H1 (cell line): ENCODE data around the gene HIBCH.

Experiments
- BRCA1 ChIP-seq: IDR thresholded peaks from 2 replicates; pipeline ENCODE4 v1.6.1; 2012; ENCODE audit warnings: low read depth, low read length, improper control_type of control experiment
- CTCF ChIP-seq, 3 experiments: IDR thresholded peaks; 1 replicate in 2 of 3; 2 replicates in 1 of 3; pipeline versions ENCODE4 v1.5.1 to v1.6.1; 2011; ENCODE audit warnings: low read length in 3 of 3, mild to moderate bottlenecking in 3 of 3, inconsistent platforms in 2 of 3, low read depth in 1 of 3, moderate library complexity in 1 of 3; ENCODE audit not compliant: insufficient read depth in 1 of 3; ENCODE audit errors: control extremely low read depth in 1 of 3
- EP300 ChIP-seq, 2 experiments: IDR thresholded peaks; 1 replicate in 1 of 2; 2 replicates in 1 of 2; pipeline ENCODE4 v1.6.1; 2011 to 2012; ENCODE audit warnings: low read depth in 2 of 2, low read length in 2 of 2, mild to moderate bottlenecking in 2 of 2, borderline replicate concordance in 1 of 2, inconsistent platforms in 1 of 2, moderate library complexity in 1 of 2
- FOSL1 ChIP-seq: IDR thresholded peaks from 2 replicates; pipeline ENCODE4 v1.6.1; 2011; ENCODE audit warnings: mild to moderate bottlenecking, low read depth, low read length, moderate library complexity; ENCODE audit not compliant: insufficient read depth
- HDAC2 ChIP-seq, 2 experiments: fragments of 300-600 bp in 1 of 2; sonication (generic) in 1 of 2; IDR thresholded peaks; 2 replicates each; pipeline ENCODE4 v1.6.1; 2011 to 2012; ENCODE audit warnings: low read depth in 2 of 2, low read length in 2 of 2, mild to moderate bottlenecking in 2 of 2, moderate library complexity in 2 of 2, borderline replicate concordance in 1 of 2, inconsistent platforms in 1 of 2
- HDAC6 ChIP-seq: IDR thresholded peaks from one replicate; pipeline ENCODE4 v1.7.1; 2012; ENCODE audit warnings: low read depth, mild to moderate bottlenecking, inconsistent platforms, low read length, moderate library complexity
- POLR2A ChIP-seq, 2 experiments: IDR thresholded peaks; 1 replicate in 1 of 2; 2 replicates in 1 of 2; pipeline ENCODE4 v1.6.1; 2011; ENCODE audit warnings: low read depth in 2 of 2, low read length in 2 of 2, mild to moderate bottlenecking in 2 of 2; ENCODE audit errors: control extremely low read depth in 1 of 2
- POLR2AphosphoS5 ChIP-seq: IDR thresholded peaks from 2 replicates; pipeline ENCODE4 v1.6.1; 2011; ENCODE audit warnings: low read depth, low read length
- SIN3A ChIP-seq, 2 experiments: IDR thresholded peaks in 1 of 2; conservative IDR thresholded peaks in 1 of 2; 2 replicates each; pipeline ENCODE4 v1.6.1; 2011 to 2012; ENCODE audit warnings: low read length in 2 of 2, improper control_type of control experiment in 1 of 2, low read depth in 1 of 2, mild to moderate bottlenecking in 1 of 2
- SP1 ChIP-seq: IDR thresholded peaks from 2 replicates; pipeline ENCODE4 v1.6.1; 2011; ENCODE audit warnings: low read depth, low read length
- SP2 ChIP-seq: IDR thresholded peaks from 2 replicates; pipeline ENCODE4 v1.6.1; 2012; ENCODE audit warnings: mild to moderate bottlenecking, low read length, inconsistent platforms
- TAF1 ChIP-seq: IDR thresholded peaks from 2 replicates; pipeline ENCODE4 v1.6.1; 2011; ENCODE audit warnings: mild to moderate bottlenecking, low read depth, low read length
- TBP ChIP-seq: IDR thresholded peaks from 2 replicates; pipeline ENCODE4 v1.6.1; 2011; ENCODE audit warnings: low read depth, low read length, improper control_type of control experiment

DNA sequence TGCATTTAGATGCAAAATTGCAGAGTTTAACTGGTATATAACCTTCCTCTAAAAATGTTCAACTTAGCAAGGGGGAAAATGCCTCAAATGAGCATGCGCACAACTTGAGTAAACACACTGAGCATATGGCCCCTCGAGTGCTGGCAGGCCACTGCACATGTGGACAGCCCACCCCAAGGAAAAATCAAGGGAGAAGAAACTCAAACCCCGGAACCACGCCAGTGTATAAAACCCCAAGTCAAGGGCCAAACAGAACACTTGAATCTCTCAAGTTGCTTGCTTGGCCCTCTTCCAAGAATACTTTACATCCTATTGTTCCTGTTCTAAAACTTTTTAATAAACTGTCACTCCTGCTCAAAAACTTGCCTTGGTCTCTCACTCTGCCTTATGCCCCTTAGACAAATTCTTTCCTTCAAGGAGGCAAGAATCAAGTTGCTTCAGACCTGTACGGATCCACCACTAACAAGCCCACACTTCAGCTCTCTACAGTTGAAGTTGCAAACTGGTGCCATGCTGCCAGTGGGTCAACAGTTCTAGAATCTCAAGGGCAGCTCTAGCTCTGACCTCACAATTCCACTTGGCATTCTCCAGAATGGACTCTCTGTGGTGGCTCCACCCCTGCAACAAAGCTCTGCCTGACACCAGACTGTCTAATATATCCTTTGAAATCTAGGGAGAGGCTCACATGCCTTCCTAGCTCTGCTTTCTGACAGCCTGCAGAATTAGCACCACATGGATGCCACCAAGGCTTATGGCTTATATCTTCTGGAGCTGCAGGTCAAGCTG, 38.9 kb downstream of the HIBCH start:
- TF ChIP-seq CTCF (IDR thresholded peaks at IDR 0.05; ENCODE audit: control extremely low read depth in 1 of 3, insufficient read depth in 1 of 3, low read depth in 1 of 3, low read length in 3 of 3) (no peak), POLR2A (IDR thresholded peaks at IDR 0.05; ENCODE audit: control extremely low read depth in 1 of 2, low read depth in 2 of 2, low read length in 2 of 2) (no peak), SP2 (no peak), TAF1 (no peak), SP1 (no peak), HDAC2 (IDR thresholded peaks at IDR 0.05; ENCODE audit: borderline replicate concordance in 1 of 2, low read depth in 2 of 2, low read length in 2 of 2) (no peak), TBP (no peak), POLR2AphosphoS5 (no peak), EP300 (IDR thresholded peaks at IDR 0.05; ENCODE audit: borderline replicate concordance in 1 of 2, low read depth in 2 of 2, low read length in 2 of 2) (no peak), HDAC6 (no peak), SIN3A (conservative IDR thresholded peaks at IDR 0.05 in 1 of 2, IDR thresholded peaks at IDR 0.05 in 1 of 2; ENCODE audit: low read depth in 1 of 2, low read length in 2 of 2) (no peak), FOSL1 (no peak), BRCA1 (no peak)
